ENCODE measurements around the gene HACD2. TPM values are rescaled to one million over a fixed set of nuclear protein-coding genes. Genes with fewer than 3 reads are reported as not detected.
A peak's percentile ranks its signal among the peaks of the same experiment; 100 is the strongest.

Gene HACD2
- total RNA-seq, 1 donor, result 30.4 TPM

DNA sequence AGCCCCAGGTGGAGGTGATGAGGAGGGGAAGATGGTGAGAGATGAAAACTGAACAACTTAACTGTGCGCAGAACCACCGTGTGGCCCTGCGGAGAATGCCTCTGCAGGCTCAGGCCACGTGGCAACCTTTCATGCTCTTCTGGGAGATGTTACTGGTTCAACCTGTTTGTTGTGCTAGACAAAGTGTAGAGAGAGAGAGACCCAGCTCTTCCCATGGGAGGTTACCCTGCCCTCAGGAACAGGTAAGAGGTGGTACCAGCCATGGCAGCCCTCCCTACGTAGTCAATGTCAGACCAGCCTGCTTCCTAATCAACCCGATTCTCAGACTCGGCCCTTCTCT lies 37.0 kb upstream of the HACD2 start:
- no peak for DNase-seq (ENCODE audit: low read depth)
- TF ChIP-seq, protein P1, sequence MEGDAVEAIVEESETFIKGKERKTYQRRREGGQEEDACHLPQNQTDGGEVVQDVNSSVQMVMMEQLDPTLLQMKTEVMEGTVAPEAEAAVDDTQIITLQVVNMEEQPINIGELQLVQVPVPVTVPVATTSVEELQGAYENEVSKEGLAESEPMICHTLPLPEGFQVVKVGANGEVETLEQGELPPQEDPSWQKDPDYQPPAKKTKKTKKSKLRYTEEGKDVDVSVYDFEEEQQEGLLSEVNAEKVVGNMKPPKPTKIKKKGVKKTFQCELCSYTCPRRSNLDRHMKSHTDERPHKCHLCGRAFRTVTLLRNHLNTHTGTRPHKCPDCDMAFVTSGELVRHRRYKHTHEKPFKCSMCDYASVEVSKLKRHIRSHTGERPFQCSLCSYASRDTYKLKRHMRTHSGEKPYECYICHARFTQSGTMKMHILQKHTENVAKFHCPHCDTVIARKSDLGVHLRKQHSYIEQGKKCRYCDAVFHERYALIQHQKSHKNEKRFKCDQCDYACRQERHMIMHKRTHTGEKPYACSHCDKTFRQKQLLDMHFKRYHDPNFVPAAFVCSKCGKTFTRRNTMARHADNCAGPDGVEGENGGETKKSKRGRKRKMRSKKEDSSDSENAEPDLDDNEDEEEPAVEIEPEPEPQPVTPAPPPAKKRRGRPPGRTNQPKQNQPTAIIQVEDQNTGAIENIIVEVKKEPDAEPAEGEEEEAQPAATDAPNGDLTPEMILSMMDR (IDR thresholded peaks at IDR 0.05; ENCODE audit: insufficient read depth, low read length), result no peak
- no peak overlapping the region for H3K4me3 ChIP-seq (ENCODE audit: low read depth, low read length)

DNA sequence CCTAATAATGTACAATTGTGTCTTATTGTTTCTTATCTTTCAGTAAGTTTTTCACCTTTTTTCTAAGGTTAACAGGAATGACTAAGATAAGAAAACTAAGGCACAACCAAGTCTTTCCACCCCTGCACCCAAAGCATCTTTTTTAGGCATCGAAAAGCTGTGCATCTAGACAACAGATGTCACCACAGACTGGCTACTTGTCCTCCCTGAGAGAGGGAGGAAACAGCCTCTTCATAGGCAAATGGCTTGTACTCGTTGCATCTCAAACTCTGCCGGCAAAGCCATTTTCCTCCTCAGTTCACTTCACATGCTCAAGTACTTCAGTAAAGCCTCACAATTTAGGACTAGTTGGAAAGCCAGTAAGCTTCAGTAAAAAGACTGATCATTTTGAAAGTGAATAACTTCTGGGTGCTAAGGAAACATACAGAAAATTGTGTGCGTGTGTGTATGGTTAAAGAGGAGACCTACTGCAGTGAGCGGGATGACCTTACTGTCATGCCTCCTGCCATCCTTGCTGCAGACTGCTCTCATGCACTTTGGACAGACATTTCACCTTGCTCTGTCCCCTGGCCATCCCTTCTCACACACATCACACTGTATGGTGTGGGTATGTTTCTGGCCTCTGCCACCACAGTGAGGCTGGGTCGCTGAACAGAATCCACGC lies 36.5 kb upstream of the HACD2 start:
- TF ChIP-seq, protein P1 (IDR thresholded peaks at IDR 0.05; ENCODE audit: insufficient read depth, low read length), result no peak
- DNase-seq (ENCODE audit: low read depth), result no peak
- no peak overlapping the region for H3K4me3 ChIP-seq (ENCODE audit: low read depth, low read length)

DNA sequence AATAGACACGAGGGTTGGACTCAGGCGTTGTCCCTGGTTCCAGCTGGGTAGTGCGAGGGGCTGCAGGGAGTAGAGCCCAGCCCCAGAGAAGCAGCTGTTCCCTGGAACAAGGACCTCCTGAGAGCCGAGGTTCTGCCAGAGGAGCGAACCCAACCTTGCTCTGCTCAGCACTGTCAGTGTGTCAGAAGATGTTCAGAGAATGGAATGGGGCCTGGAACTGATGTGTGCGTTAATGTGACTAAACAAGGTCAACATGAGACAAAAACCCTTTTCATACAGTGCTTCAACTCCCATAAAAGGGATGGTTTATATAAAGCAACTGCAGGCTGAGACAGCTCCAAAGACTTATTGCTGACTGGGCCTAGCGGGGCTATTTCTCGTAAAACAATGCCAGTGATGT lies 35.5 kb upstream of the HACD2 start:
- peak; percentile 34 for DNase-seq (ENCODE audit: low read depth)

DNA sequence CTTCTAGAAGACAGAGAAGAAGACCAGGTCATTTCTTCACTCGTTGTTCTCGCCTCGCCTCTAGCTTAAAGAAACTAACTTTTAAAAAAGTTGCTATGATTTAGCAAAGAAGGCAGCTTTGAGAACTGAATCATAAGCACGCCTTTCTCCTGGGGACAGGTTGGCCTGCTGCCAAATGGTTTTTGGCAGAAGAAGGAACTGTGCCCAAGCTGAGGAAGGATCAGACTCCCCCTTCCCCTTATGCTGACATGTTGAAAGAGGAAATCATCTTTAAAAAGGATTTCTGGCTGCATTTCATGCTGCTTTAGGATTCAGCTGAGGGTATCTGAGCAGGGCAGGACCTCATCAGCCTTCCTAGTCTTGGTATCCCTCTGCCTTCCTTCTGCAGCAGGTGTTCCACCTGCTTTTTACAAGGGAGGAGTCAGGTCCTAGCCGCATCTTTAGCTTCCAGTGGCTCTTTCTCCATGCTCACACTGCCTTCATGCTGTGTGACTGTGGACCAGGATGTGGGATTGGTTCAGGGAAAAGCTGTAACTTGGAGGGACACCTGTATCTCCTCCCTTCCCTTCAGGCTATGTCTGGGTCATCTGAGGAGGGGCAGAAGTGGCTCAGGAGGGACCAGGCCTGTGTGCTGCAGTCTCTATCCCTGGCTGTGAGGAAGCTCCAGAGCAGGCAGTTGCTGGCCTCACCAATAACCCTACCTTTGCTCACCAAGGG lies 34.1 kb upstream of the HACD2 start:
- TF ChIP-seq, protein P1 (IDR thresholded peaks at IDR 0.05; ENCODE audit: insufficient read depth, low read length), result no peak
- no peak overlapping the region for H3K4me3 ChIP-seq (ENCODE audit: low read depth, low read length)

More for the DNA sequence above, 35.5 kb upstream of the HACD2 start:
- TF ChIP-seq, protein P1 (IDR thresholded peaks at IDR 0.05; ENCODE audit: insufficient read depth, low read length), result no peak
- H3K4me3 ChIP-seq (ENCODE audit: low read depth, low read length), result no peak overlapping the region

DNA sequence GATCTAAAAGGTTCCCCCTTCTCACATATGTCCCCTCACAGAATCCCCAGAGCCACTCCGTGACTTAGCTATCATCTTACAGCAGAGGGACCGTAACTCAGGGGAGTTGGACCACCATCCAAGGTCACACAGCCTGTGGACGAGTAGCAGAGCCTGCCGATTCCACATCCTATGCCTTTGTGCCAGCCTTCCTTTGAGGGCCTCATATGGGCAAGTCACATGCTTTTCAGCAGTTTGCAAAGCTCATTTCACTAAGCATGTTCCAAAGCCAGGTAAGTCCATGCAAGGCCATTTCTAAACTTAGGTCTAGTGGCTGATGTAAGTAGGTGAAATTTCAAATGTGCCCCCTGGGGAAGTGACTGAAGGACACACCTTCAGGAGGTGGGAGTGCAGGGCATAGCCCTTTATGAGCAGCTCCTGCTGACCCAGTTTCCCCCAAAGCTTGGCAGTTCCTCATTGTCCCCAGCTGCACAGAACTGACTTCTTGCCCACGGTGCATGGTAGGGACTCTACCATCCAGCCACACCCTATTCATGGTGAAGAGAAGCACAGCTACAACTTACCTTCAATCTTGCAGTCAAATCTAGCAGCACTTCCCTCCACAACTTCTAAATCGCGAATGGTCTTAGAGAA lies 33.3 kb upstream of the HACD2 start:
- H3K4me3 ChIP-seq (ENCODE audit: low read depth, low read length), result no peak overlapping the region
- TF ChIP-seq, protein P1 (IDR thresholded peaks at IDR 0.05; ENCODE audit: insufficient read depth, low read length), result no peak
- peak; percentile 13 for DNase-seq (ENCODE audit: low read depth)

More for the DNA sequence above, 34.1 kb upstream of the HACD2 start:
- peak; percentile 86 for DNase-seq (ENCODE audit: low read depth)

DNA sequence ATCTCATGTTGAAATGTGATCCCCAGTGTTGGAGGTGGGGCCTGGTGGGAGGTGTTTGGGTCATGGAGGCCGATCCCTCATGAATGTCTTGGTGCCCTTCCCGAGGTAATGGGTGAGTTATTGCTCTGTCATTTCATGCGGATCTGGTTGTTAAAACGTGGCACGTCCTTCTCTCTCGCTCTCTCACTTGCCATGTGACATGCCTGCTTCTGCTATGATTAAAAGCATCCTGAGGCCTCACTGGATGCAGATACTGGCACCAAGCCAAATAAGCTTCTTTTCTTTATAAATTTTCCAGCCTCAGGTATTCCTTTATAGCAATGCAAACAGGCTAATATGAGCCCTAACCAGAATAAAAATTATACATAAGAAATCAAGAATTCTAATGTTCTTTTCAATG lies 31.7 kb upstream of the HACD2 start:
- H3K4me3 ChIP-seq (ENCODE audit: low read depth, low read length), result no peak overlapping the region
- TF ChIP-seq, protein P1 (IDR thresholded peaks at IDR 0.05; ENCODE audit: insufficient read depth, low read length), result no peak
- DNase-seq (ENCODE audit: low read depth), result no peak
